Left renal cortex interstitium (tissue), 4 donors: ENCODE measurements around the gene BCHE. TPM values are rescaled to one million over a fixed set of nuclear protein-coding genes. Genes with fewer than 3 reads are reported as not detected.

Experiments used
- DNase-seq, 4 donors: peaks; one replicate each; pipeline ENCODE4 v3.0.0-alpha.2; 2013; ENCODE audit warnings: low read depth in 4 of 4, low spot score in 2 of 4, missing footprints in 1 of 4
- polyA plus RNA-seq, 4 donors: library from polyadenylated mRNA; unstranded; fragments of 120-200 nt; gene quantifications; one replicate each; pipeline ENCODE4 v1.2.1, GENCODE V29; 2013; ENCODE audit not compliant: insufficient read length in 4 of 4

The BCHE gene
- polyA plus RNA-seq, 4 donors = 6.9 to 14.0 (median 9.8) TPM

DNA sequence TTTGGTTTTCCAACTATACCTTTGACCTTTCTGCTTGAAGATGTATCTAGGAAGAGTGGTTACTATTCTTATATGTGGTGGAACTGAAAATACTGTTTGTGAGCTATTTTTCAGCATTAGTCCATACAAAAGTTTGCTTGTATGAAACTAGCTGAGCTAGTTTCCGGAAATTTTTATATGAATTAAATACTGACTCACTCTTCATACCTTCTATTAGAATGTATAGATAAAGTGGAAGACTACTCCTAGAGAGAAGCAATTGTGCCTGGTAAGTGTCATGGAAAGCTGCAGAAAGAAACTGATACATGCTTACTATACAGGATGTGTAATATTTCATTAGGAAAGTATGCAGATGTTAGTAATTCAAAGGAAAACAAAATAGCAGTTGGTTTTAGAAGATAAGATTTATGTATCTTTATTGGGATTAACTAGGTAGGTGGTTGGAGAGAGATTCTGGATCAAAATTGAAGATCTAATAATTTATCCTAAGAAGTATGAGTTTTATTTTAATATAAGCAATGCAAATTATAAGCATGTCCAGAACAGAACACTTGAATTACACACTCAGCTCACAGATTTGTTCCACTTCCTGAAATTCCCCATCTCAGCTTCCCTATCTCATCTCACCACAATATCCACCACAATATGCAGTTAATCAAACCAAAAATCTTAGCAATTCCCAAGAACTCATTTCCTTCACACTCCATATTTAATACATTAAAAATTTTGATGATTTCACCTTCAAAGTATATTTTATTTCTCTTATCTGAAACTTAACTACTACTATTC, 82.8 kb downstream of the BCHE start:
- no peak for DNase-seq

GRCh38 chr3:165753560-165753959, 83.7 kb downstream of the BCHE start:
- DNase-seq = no peak

GRCh38 chr3:165751637-165752036, 85.6 kb downstream of the BCHE start:
- no peak for DNase-seq

DNA sequence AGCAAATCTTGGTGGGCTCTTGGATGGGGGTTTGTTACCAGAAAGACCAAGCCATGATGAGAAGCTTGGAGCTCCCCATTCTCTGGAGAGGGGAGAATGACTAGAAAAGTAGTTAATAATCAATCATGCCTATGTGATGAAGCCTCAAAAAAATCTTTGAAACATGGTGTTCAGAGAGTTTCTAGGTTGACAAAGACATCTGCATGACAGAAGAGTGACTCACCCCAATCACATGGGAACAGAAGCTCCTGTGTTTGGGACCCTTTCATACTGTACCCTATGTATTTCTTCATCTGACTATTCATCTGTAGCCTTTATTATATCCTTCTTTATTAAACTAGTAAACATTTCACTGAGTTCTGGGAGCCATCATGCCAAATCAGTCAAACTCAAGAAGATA, 87.4 kb downstream of the BCHE start:
- DNase-seq = no peak

- no peak for DNase-seq
Measured at GRCh38 chr3:165749241-165749640, 88.0 kb downstream of the BCHE start.

DNA sequence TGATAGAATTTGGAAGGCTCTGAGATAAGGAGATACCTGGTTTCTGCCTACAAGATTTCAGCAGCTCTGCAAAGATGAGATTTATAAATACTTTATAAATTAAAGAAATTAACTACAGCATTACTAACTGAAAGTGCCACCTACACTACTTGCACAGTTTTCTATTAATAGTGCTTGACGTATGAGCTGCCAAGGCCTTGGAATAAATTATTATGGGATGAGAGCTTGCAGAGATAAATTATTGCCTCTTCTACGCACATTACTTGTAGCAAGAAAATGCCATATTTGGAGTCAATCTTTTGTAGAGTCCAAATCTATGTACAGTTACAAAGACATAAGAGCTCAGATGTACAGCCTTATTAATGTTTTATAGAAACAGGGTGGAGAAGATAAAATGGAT, 89.1 kb downstream of the BCHE start:
- no peak for DNase-seq

- DNase-seq = no peak
Measured at GRCh38 chr3:165746874-165747273, 90.3 kb downstream of the BCHE start.

GRCh38 chr3:165744025-165744424, 93.2 kb downstream of the BCHE start:
- DNase-seq = no peak

DNA sequence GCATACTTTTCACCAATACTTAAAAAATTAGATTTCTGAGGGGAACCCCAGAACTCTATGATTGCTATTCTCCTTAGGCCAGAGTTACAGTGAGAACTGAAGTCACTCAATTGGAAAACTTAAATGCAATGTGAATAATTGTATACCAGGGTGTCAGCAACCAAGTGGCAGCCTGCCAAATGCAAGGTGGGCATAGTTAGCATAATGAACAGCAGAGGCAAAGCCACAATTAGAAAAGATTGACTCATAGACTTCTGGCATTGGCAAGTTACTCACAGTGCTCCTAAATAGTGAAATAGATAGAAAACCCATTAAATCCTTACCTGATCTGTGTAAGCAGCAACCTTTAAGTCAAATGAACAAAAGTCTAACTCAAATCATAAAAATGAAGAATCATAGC, 94.9 kb downstream of the BCHE start:
- no peak for DNase-seq

GRCh38 chr3:165729756-165730155, 107.5 kb downstream of the BCHE start:
- DNase-seq = no peak

DNA sequence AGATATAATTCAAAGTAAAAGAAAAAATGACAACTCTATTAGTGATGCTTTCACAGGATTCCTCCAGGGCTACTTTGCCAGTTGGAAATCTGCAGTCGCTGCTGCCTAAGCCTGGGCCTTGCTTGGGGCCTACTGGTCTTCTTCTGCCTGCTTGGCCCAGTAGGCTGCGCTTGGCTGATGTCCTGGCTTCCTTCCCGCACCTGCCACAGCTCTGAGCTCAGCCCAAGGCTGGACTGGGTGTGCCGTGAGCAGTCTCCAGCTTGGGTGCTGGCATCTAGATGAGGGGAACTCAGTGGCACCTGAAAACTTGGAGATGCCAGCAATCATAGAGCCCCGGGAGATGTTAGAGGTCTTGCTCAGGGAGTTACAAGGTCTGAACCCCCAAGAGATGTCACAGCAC, 108.3 kb downstream of the BCHE start:
- no peak for DNase-seq

DNA sequence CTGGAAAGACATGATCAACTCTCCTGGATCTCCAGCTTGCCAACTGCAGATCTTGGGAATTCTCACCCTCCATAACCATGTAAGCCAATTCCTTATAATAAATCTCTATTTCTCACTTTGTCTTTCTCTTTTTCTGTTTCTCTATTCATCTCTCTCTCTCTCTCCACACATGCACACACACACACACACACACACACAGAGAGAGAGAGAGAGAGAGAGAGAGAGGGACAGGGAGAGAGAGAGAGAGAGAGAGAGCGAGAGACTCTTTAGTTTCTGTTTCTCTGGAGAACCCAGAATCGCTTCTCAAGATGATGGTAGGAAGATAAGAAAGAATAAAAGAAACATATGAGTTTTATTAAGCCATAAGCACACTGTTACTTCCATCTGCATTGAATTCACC, 111.9 kb downstream of the BCHE start:
- DNase-seq = no peak
